ENCODE data around the gene TBC1D2. TPM values are rescaled to one million over a fixed set of nuclear protein-coding genes. Genes with fewer than 3 reads are reported as not detected.

The TBC1D2 gene
- total RNA-seq, 4 donors from 2014 or later: 2.5 to 10.9 (median 7.5) TPM

DNA sequence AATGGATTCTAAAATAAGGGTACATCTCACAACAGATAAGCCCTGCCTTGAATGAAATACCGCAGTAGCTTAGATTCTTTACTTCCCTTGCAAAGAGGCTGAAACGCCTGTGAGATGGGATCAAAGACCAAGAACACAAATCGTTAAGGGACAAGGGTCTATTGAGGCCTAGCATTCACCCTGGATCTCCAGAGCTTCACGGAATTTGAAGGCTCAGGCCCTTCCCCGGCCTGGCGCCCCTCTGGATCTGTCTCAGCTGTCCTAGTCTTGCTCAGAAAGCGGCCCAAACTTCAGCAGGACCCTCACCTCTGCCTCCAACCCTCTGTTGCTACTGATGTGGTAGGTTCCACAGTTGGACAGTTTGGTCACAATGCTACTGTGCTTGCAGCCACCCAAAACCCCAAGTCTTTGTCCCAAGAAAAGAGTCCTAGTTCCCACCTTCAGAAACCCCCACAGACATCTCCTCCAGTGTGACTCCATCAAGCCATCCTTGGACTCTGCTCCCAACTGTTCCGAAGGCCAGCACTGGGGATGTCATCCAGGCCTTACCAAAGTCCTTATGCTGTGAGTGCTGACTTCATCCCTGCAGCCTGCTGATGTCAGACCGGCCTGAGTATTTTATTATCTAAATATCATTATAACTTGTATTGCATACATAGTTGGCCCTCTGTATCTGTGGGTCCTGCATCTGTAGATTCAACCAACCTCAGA lies 72.4 kb downstream of the TBC1D2 start:
- intact Hi-C loops (cut with DNase I; ENCODE audit: low total_unique reads): no loop called here
- Histone ChIP-seq H3K4me1 (no peaks in the 10 kb centered on the region), H3K4me3 (no peak overlapping the region)

DNA sequence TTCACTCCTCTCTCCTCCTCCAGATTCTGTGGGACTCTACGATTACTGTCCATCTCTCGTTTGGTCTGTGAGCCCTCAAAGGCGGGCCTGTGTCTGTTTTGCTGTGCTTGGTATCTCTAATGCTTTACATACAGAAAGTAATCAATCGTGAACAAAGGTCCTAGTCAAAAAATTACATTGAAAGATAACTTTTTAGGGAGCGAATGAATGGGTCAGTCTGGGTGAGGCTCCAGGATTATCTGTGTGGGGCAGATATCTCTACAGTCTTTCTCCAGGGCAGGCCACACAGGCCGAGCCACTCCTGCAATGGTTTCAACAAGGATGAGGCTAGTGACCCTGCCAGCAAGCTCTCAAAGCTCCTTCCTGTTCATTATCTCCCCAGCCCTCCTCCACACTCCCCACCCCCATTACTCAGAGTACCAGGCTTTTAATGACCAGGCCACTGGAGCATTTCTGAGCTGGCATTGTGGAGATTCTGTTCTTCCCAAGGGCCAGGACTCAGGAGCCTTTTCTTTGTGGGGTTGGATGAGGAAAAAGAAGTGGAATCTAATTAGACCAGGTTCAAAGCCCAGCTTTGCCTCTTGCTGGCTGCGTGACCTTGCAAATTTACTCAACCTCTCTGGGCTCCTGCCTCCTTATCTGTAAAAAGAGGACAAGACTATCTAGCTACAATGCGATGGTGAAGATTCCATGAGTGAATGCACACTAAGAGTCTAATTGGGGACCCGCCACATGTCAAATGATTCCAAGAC lies 73.2 kb downstream of the TBC1D2 start:
- Histone ChIP-seq H3K4me1 (no peaks in the 10 kb centered on the region), H3K9me3 (no peaks in the 10 kb centered on the region), H3K4me3 (no peak overlapping the region), H3K27ac (no peak overlapping the region), H3K36me3 (no peaks in the 10 kb centered on the region), H3K27me3 (no peaks in the 10 kb centered on the region)
- intact Hi-C loops (cut with DNase I; ENCODE audit: low total_unique reads): no loop called here
- no peak for DNase-seq
- no peak for TF ChIP-seq POLR2A (IDR thresholded peaks at IDR 0.05)
- TF ChIP-seq, protein P1, sequence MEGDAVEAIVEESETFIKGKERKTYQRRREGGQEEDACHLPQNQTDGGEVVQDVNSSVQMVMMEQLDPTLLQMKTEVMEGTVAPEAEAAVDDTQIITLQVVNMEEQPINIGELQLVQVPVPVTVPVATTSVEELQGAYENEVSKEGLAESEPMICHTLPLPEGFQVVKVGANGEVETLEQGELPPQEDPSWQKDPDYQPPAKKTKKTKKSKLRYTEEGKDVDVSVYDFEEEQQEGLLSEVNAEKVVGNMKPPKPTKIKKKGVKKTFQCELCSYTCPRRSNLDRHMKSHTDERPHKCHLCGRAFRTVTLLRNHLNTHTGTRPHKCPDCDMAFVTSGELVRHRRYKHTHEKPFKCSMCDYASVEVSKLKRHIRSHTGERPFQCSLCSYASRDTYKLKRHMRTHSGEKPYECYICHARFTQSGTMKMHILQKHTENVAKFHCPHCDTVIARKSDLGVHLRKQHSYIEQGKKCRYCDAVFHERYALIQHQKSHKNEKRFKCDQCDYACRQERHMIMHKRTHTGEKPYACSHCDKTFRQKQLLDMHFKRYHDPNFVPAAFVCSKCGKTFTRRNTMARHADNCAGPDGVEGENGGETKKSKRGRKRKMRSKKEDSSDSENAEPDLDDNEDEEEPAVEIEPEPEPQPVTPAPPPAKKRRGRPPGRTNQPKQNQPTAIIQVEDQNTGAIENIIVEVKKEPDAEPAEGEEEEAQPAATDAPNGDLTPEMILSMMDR (IDR thresholded peaks at IDR 0.05): no peak

More for the DNA sequence above, 72.4 kb downstream of the TBC1D2 start:
- Histone ChIP-seq H3K9me3 (no peaks in the 10 kb centered on the region), H3K27ac (no peak overlapping the region), H3K27me3 (no peaks in the 10 kb centered on the region), H3K36me3 (no peaks in the 10 kb centered on the region)
- DNase-seq: no peak
- TF ChIP-seq, protein P1 (IDR thresholded peaks at IDR 0.05): no peak
- TF ChIP-seq POLR2A (IDR thresholded peaks at IDR 0.05): no peak

DNA sequence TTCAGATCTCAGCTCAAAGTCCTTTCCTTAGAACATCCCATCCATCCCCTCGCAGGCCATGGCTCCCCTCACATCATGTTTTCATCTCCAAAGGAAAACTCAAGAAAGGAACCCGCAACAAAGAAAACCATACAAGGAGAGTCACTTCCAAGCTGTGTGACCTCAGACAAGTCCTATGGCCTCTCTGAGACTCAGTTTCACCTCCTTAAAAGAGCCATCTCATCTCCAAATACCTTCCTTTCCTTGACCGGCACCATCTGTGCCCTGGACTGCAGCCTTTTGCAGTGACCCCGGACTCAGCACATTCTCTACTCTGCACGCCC lies 73.7 kb downstream of the TBC1D2 start:
- H3K36me3 ChIP-seq: no peaks in the 10 kb centered on the region
- TF ChIP-seq, protein P1 (IDR thresholded peaks at IDR 0.05): no peak
- no peak for TF ChIP-seq POLR2A (IDR thresholded peaks at IDR 0.05)
- intact Hi-C loops (cut with DNase I; ENCODE audit: low total_unique reads): no loop called here
- DNase-seq: no peak
- no peak overlapping the region for H3K27ac ChIP-seq
- no peaks in the 10 kb centered on the region for H3K4me1 ChIP-seq
- no peak overlapping the region for H3K4me3 ChIP-seq
- no peaks in the 10 kb centered on the region for H3K27me3 ChIP-seq
- no peaks in the 10 kb centered on the region for H3K9me3 ChIP-seq

DNA sequence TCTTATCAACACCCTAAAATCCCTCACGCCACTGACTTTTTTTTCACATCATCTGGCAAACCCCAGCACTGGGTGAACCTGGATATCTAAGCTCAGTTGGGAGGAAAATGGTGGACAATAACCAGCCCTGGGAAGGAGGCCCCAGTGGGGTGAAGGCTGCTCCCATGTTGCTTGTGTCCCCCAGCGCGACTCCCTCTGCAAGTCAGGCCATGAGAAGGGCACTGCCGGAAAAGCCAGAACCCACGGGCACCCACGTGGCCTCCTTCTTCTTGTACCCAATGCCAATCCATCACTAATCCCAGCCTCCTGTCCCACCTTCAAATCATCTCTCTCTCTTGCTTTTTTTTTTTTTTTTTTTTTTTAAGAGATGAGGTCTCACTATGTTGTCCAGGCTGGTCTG lies 74.5 kb downstream of the TBC1D2 start:
- Histone ChIP-seq H3K36me3 (no peaks in the 10 kb centered on the region), H3K4me3 (no peak overlapping the region), H3K4me1 (no peaks in the 10 kb centered on the region), H3K9me3 (no peaks in the 10 kb centered on the region), H3K27ac (no peak overlapping the region), H3K27me3 (no peaks in the 10 kb centered on the region)
- DNase-seq: no peak
- intact Hi-C loops (cut with DNase I; ENCODE audit: low total_unique reads): no loop called here
- TF ChIP-seq, protein P1 (IDR thresholded peaks at IDR 0.05): no peak
- TF ChIP-seq POLR2A (IDR thresholded peaks at IDR 0.05): no peak

Data from uterus (tissue), 4 donors.